Measurements from ENCODE around the gene TTC34.

Gene TTC34

GRCh38 chr1:2591581-2592261 lies 209.8 kb downstream of the TTC34 start:
- no peak overlapping the region for H3K4me3 ChIP-seq (ENCODE audit: low read depth, low read length)
- in situ Hi-C loops (cut with HindIII; ENCODE audit: low sequenced_read_pairs): no loop called here
- no peak for DNase-seq (ENCODE audit: low read depth, low spot score)
- TF ChIP-seq CTCF (IDR thresholded peaks at IDR 0.05; ENCODE audit: low read depth, low read length): no peak

GRCh38 chr1:2591233-2591580 lies 210.3 kb downstream of the TTC34 start:
- TF ChIP-seq CTCF (IDR thresholded peaks at IDR 0.05; ENCODE audit: low read depth, low read length): no peak
- H3K4me3 ChIP-seq (ENCODE audit: low read depth, low read length): no peak overlapping the region
- no peak for DNase-seq (ENCODE audit: low read depth, low spot score)
- in situ Hi-C loops (cut with HindIII; ENCODE audit: low sequenced_read_pairs): no loop called here

- H3K4me3 ChIP-seq (ENCODE audit: low read depth, low read length): no peak overlapping the region
- in situ Hi-C loops (cut with HindIII; ENCODE audit: low sequenced_read_pairs): no loop called here
- DNase-seq (ENCODE audit: low read depth, low spot score): no peak
- no peak for TF ChIP-seq CTCF (IDR thresholded peaks at IDR 0.05; ENCODE audit: low read depth, low read length)
Observed at GRCh38 chr1:2590233-2591141, 211.0 kb downstream of the TTC34 start.

GRCh38 chr1:2589431-2590232 lies 211.9 kb downstream of the TTC34 start:
- DNase-seq (ENCODE audit: low read depth, low spot score): no peak
- H3K4me3 ChIP-seq (ENCODE audit: low read depth, low read length): no peak overlapping the region
- TF ChIP-seq CTCF (IDR thresholded peaks at IDR 0.05; ENCODE audit: low read depth, low read length): no peak
- in situ Hi-C loops (cut with HindIII; ENCODE audit: low sequenced_read_pairs): no loop called here

- H3K4me3 ChIP-seq (ENCODE audit: low read depth, low read length): no peak overlapping the region
- in situ Hi-C loops (cut with HindIII; ENCODE audit: low sequenced_read_pairs): no loop called here
- TF ChIP-seq CTCF (IDR thresholded peaks at IDR 0.05; ENCODE audit: low read depth, low read length): no peak
- no peak for DNase-seq (ENCODE audit: low read depth, low spot score)
Observed at GRCh38 chr1:2588661-2589430, 212.6 kb downstream of the TTC34 start.
